NCI-H2029 (cell line): Measurements from ENCODE around the gene TSPYL2.

ENCODE experiments used
- DNase-seq: peaks from one replicate; lab custom pipeline; 2025; lab: John Stamatoyannopoulos, UW

TSPYL2 gene

GRCh38 chrX:53081925-53082772, at the start of gene TSPYL2:
TSPYL2 (plus strand) TSS chrX:53082367; CDS start chrX:53082499, 132 bp downstream.
- peak; percentile 92 for DNase-seq

- DNase-seq, result no peak
Measured at GRCh38 chrX:53036149-53036548, 46.0 kb upstream of the TSPYL2 start.

- DNase-seq, result no peak
Measured at GRCh38 chrX:53039236-53039635, 42.9 kb upstream of the TSPYL2 start.

GRCh38 chrX:53044995-53045394, 37.2 kb upstream of the TSPYL2 start:
- DNase-seq, result no peak

- DNase-seq, result no peak
Measured at GRCh38 chrX:53047228-53047627, 34.9 kb upstream of the TSPYL2 start.

GRCh38 chrX:53048169-53049126, 33.7 kb upstream of the TSPYL2 start, which contains the start of gene GPR173:
GPR173 (plus strand) TSS chrX:53048789; CDS start chrX:53076622, 27,833 bp downstream.
- no peak for DNase-seq

- DNase-seq, result no peak
Measured at GRCh38 chrX:53049127-53049517, 33.0 kb upstream of the TSPYL2 start.

GRCh38 chrX:53050841-53051240, 31.3 kb upstream of the TSPYL2 start:
- DNase-seq, result no peak

- DNase-seq, result no peak
Measured at GRCh38 chrX:53055244-53055849, 26.8 kb upstream of the TSPYL2 start.

- no peak for DNase-seq
Measured at GRCh38 chrX:53056292-53056691, 25.9 kb upstream of the TSPYL2 start.

- DNase-seq, result no peak
Measured at GRCh38 chrX:53065104-53065503, 17.1 kb upstream of the TSPYL2 start.

GRCh38 chrX:53071064-53071463, 11.1 kb upstream of the TSPYL2 start:
- DNase-seq, result no peak

- peak; percentile 75 for DNase-seq
Measured at GRCh38 chrX:53071604-53072417, 10.4 kb upstream of the TSPYL2 start.

GRCh38 chrX:53072418-53073114, 9.6 kb upstream of the TSPYL2 start:
- no peak for DNase-seq

- no peak for DNase-seq
Measured at GRCh38 chrX:53073115-53073586, 9.0 kb upstream of the TSPYL2 start.

GRCh38 chrX:53075011-53075410, 7.2 kb upstream of the TSPYL2 start:
- DNase-seq, result no peak

- DNase-seq, result no peak
Measured at GRCh38 chrX:53076671-53077070, 5.5 kb upstream of the TSPYL2 start.

GRCh38 chrX:53077207-53078197, 4.7 kb upstream of the TSPYL2 start:
- DNase-seq, result no peak

GRCh38 chrX:53078943-53079342, 3.2 kb upstream of the TSPYL2 start:
- no peak for DNase-seq
